HG03025 (cell line): ENCODE measurements around the gene TXNRD2.

ENCODE experiments used
- ATAC-seq: cut with Tn5 transposase; IDR thresholded peaks from one replicate; pipeline ENCODE4 v1.9.1; 2021; ENCODE audit warnings: mild to moderate bottlenecking, moderate library complexity; ENCODE audit not compliant: unreplicated experiment, low FRiP score

The TXNRD2 gene

DNA sequence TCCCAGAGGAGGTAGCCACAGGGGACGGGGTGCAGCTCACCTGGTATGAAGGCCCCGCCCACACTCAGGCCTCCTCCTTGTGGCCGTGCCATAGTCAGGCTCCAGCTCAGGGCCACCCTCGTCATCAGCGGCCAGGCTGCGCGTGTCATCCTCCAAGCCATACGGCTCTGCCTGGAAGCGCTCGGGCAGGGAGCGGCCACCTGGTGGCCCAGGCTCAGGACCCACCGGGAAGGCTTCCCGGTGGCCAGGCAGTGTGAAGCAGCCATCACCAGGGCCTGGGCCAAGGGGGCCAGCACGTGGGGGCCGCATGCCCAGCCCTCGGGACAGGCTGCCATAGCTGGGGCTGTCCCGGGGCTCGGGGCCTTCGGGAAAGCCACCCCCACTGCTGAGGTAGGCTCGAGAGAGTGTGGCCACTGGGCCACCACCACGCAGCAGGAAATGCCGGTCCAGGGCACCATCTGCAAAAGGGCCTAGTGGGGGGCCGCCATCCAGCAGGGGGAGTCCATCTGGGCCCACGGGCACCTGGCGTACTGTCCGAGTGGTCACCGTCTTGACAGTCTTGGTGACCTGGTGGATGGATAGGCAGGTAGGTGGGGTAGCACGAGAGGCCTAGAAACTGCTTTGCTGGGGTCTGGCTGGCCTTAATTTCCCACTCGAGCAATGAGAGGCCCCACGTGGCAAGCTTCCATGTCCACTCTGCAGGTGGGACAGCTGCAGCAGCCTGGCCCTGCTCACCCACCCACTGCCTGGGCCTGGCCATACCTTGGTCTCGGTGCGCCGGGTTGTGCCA lies 39.7 kb upstream of the TXNRD2 start:
- no peak for ATAC-seq

DNA sequence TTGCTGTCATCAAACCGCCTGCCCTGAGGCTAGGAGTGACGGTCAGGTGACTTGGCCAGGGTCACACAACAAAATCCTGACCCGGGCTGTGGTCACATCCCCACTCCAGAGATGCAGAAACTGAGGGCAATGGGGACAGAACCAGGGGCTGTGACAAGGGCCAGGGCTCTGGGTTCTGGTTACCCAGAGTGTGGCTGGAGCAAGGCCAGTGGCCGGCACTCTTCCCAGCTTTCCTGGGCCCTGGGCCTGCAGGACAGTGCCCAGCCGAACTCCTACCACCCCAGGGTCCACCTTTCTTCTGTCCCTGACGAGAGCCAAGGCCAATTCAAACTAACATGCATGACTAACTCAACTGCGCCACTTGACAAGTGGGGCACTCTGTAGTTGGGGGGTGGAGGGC lies 39.1 kb upstream of the TXNRD2 start:
- ATAC-seq: no peak

- no peak for ATAC-seq
Observed at GRCh38 chr22:19979712-19980493, 38.3 kb upstream of the TXNRD2 start.

DNA sequence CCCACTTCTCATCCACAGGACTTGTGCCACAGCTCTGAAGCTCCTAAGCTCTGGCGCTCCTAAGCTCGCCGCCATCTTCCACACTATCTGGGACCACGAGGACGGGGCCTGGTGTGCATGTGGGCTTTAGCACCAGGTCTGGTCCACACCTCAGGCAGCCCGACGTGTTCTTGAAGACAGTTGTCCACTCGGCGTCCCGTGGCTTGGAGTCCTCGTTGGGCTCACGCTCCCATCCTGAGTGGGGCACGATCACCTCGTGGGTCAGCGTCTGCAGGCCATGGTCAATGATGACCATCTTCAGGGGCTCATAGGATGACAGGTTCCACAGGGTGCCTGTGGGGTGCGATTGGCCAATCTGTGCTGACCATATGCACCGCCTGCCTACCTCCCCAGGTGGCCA lies 37.1 kb upstream of the TXNRD2 start:
- ATAC-seq: no peak

DNA sequence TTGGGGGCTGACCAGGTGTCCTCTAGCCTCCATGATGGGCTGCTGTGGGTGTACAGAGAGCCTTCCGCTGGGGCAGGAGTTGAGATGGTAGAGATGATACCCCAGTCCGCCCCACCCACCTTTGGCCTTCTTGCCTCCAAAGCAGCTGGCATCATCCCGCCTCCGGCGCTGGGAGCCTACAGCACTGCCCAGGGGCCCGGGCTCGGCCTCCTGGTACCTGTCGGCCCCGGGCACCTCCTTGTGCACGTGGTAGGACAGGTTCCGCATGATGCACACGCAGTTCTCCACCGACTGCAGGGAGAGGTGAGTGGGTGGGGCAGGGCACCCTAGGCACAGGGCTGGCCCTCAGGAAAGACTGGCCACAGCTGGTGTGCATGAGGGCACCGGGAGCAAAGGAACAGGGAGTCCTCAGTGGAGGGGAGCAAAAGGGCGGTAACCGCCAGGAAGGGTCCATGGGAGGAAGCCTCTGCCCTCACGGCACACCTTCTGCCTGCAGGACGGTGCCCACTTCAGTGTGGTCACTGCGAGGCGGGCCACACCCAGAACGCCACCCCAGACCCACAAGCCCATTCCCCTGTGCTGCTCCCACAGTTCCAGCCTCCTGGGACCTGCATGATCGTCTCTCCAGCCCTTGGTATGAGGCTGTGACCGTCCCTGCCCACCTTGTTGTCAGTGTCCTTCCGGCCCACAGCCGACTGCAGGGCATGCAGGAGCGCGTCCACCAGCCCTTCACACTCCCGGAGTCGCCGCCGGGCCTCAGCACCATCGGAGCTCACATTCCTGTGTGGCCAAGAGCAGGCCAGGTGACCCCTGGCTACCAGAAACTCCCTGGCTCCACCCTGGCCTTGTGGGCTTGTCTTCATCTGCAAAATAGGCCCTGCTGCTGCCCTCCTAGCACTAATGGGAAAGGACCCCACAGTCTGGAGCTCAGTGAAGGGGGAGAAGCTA lies 36.0 kb upstream of the TXNRD2 start:
- ATAC-seq: no peak

GRCh38 chr22:19976671-19977070 lies 35.1 kb upstream of the TXNRD2 start:
- no peak for ATAC-seq

GRCh38 chr22:19975707-19976035 lies 34.1 kb upstream of the TXNRD2 start:
- ATAC-seq: no peak

DNA sequence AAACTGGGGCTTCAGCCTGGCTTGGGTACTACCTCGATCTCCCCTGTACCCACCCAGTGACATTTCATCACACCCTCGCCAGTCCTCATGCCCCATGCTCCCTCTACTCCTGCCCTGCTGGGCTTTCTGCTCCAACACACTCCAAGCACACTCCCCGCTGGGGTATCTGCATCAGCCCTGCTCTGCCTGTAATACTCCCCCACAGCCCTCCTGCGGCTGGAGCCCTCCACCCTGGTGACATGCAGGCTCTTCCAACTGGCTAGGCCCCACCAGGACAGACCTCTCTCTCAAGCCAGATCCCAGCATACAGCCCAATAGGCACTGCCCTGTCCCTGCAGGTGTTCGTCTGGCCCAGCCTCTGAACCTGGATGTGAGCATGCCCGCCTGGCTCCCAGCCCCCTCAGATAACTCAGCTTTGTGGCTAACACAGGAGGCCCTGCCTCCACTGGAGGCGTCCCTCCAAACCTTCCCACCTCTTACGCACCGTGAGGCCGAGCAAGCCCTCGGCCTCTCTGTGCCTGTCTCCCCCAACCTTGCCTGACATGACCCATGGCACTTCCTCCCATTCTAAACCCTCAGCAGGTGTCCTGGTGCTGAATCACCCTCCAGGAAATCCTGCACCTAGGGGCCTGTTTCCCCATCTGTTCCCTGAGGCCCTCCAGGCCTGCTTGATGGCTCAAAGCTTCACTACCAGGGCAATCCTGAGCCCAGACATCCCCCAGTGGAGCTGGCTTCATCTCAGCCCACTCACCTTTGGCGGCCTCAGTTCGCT lies 33.5 kb upstream of the TXNRD2 start:
- no peak for ATAC-seq

DNA sequence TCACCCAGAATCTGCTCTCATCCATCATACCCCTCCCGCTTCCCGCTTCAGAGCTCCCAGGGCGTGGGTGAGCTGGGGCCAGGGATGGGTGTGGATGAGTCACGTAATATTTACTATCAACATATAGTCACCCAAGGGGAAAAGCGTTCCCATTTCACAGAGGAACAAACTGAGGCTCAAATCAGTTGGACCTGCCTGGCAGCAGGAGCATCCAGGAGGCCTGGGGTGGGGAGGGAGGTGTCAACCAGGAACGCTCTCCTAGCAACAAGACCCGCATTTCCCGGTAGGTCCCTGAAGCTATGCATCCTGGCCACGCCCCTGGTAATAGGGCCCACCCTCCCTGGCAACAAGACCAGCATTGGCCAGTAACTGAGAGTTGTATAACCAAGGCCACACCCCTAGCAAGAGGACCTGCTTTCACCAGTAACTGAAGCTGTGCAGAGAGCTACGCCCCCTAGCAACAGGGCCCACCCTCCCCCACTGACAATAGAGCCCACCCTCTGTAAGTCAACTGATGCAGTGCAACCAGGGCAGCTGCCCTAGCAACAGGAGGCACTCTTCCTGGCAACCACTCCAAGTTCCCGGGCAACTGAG lies 32.7 kb upstream of the TXNRD2 start:
- ATAC-seq: no peak

DNA sequence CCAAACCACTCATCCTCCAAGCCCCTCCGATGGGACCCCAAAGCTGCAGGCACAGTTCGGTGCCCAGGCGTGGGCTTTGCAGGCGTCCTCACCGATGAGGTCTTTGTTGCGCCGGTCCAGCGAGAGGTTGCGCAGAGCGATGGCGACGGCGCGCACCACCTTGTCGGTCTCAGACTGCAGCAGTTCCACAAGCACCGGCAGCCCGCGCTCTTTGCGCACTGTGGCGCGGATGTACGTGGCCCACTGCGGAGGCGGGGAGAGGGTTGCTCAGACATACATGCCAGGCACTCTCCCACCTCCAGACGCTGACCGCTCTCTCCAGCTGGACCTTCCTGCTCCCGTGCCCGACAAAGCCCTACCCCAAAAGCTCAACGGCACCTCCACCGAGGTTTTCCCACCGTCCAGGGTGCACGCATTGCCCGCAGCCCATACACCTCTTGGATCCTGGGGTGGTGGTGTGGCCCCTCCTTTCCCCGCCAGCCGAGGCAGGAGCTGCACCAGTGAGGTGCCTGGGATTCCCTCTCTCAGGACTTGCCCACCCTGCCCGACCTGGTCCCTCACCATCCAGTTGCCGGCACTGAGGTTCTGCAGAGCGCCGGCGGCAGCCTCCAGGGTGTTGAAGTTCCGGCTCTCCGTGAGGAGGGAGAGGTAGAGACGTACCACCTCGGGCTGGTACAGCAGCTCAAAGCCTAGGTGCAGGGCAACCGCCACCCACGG lies 32.1 kb upstream of the TXNRD2 start:
- ATAC-seq: no peak

DNA sequence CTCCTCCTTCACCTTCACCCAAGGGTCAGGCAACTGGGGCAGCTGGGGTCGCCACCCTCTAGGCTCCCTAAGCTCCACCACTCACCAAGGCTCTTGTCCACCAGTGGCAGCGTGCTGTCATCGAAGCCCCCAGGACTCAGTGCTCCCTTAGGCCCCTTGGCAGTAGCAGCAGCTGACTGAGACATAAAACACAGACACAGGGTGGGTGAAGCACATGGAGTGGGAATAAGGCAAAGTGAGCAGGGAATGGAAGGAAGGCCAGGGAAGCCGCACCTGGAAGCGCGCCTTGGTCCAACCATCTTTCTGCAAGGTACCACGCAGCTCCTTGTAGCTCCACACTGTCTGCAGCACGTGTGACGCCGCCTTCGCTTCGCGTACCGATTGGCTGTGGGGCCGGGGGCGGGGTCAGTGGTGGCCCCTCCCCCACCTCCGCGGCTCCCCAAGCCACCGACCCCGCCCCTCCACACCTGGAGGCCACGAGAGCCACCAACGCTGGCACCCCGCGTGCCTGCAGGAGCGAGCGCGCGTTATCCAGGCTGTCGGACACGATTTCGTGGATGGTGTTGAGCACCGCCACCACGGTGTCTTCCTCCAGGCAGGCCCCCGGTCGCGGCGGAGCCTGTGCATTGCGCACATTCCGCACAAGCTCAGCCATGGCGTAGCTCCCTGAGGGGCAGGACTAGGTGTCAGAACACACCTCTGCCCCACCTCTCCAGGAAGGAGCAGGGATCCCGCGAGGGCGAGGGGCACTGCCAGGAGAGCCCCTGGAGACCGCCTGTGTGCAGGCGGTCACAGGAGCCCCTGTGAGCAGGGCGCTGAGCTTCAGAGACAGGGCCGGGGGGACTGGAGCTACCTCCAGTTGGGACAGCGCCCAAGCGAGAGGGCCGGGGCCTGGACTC lies 31.3 kb upstream of the TXNRD2 start:
- ATAC-seq: no peak

GRCh38 chr22:19972251-19972650 lies 30.6 kb upstream of the TXNRD2 start:
- ATAC-seq: no peak

- no peak for ATAC-seq
Observed at GRCh38 chr22:19971276-19972124, 29.9 kb upstream of the TXNRD2 start.

- no peak for ATAC-seq
Observed at GRCh38 chr22:19970479-19971275, 29.1 kb upstream of the TXNRD2 start.

DNA sequence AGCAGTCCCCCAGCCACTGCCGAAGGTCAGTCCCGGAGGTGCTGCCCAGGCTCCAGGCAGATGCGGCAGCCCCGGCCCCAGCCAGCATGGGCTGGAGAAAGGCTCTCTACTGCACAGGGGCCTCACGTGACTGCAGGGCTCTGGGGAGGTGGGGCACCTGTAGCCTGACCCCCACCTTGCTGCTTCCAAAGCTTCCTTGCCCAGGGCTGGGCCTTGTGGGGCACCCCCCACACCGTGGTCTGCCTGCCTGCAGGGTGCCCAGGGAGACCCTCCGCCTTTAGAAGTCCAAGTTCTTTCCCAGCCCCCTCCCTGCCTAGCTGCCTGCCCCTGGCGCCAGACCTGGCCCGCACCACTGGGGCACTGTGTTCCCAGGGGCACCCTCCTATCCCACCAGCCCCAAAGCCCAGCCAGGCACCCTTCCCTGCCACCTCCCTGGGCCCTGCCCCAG lies 28.4 kb upstream of the TXNRD2 start:
- ATAC-seq: no peak

GRCh38 chr22:19969141-19969928 lies 27.7 kb upstream of the TXNRD2 start:
- no peak for ATAC-seq
